ENCODE data around the gene PRRC2C.

- no peak for TF ChIP-seq CTCF (IDR thresholded peaks at IDR 0.05; ENCODE audit: low read depth, low read length, missing input control)
- TF ChIP-seq TAF1 (conservative IDR thresholded peaks at IDR 0.05) = no peak
- no peak for TF ChIP-seq RAD21 (IDR thresholded peaks at IDR 0.05)
- no peak for TF ChIP-seq FOXA2 (IDR thresholded peaks at IDR 0.05)
- no peak for TF ChIP-seq ATF3 (IDR thresholded peaks at IDR 0.05)
- TF ChIP-seq ZBTB33 (IDR thresholded peaks at IDR 0.05) = no peak
- no peak for TF ChIP-seq EGR1 (IDR thresholded peaks at IDR 0.05; ENCODE audit: low read depth in 2 of 2)
- no peak for TF ChIP-seq MAX (IDR thresholded peaks at IDR 0.05)
- TF ChIP-seq HNF4G (IDR thresholded peaks at IDR 0.05) = no peak
- TF ChIP-seq YY1 (IDR thresholded peaks at IDR 0.05) = no peak
Observed at GRCh38 chr1:171494076-171494475, 8.7 kb downstream of the PRRC2C start.

Measured in liver (tissue), 3 donors.